Aorta (tissue), 5 donors: ENCODE measurements around the gene OR5I1. TPM values are rescaled to one million over a fixed set of nuclear protein-coding genes. Genes with fewer than 3 reads are reported as not detected.

Experiments used
- ATAC-seq: fragments of 200-7000 bp; cut with Tn5 transposase; one replicate; pipeline ENCODE4 v1.9.1; 2022; ENCODE audit warnings: moderate library complexity; ENCODE audit not compliant: low FRiP score
- DNase-seq, 2 donors: peaks; one replicate each; pipeline ENCODE4 v3.0.0-alpha.2; 2020
- H3K27ac ChIP-seq, 2 donors: one replicate each; pipeline ENCODE4 v1.5.1; 2013; ENCODE audit warnings: low read length in 2 of 2, mild to moderate bottlenecking in 2 of 2, moderate library complexity in 2 of 2, control low read depth in 1 of 2, inconsistent platforms in 1 of 2, low read depth in 1 of 2
- H3K27me3 ChIP-seq, 2 donors: one replicate each; pipeline ENCODE4 v1.6.1; 2013; ENCODE audit warnings: control low read depth in 1 of 2, low read length in 1 of 2, mild to moderate bottlenecking in 1 of 2, moderate library complexity in 1 of 2; ENCODE audit not compliant: insufficient read depth in 2 of 2, control insufficient read depth in 1 of 2
- H3K36me3 ChIP-seq, 2 donors: one replicate each; pipeline ENCODE4 v1.6.1; 2013; ENCODE audit warnings: control low read depth in 1 of 2, low read length in 1 of 2, mild to moderate bottlenecking in 1 of 2; ENCODE audit not compliant: insufficient read depth in 2 of 2, control insufficient read depth in 1 of 2
- H3K4me1 ChIP-seq, 2 donors: one replicate each; pipeline ENCODE4 v1.6.1; 2013; ENCODE audit warnings: low read length in 2 of 2, control low read depth in 1 of 2, mild to moderate bottlenecking in 1 of 2, moderate library complexity in 1 of 2; ENCODE audit not compliant: insufficient read depth in 2 of 2, control insufficient read depth in 1 of 2
- H3K4me3 ChIP-seq, 2 donors: one replicate each; pipeline ENCODE4 v1.5.1; 2013; ENCODE audit warnings: low read length in 2 of 2, control low read depth in 1 of 2, mild to moderate bottlenecking in 1 of 2
- H3K9me3 ChIP-seq: one replicate; pipeline ENCODE4 v1.6.1; 2013; ENCODE audit warnings: mild to moderate bottlenecking, low read length; ENCODE audit not compliant: control insufficient read depth
- WGBS, 2 donors: extraction: QIAGEN DNeasy Blood & Tissue Kit; methylation state at CpG; one replicate each; pipeline ENCODE4 v1.1.7; 2013; 5-methylcytosine and 5-hydroxymethylcytosine counted together
- intact Hi-C, 2 donors: fragments of 100-400 bp; cut with DNase I; formaldehyde crosslinking; loops; one replicate each; pipeline versions ENCODE4 v1.14.2 to v1.15.0; 2022
- long read RNA-seq, 2 donors: library from polyadenylated mRNA; unstranded; transcript quantifications; one replicate each; pipeline ENCODE4 v2.0.0, GENCODE V29; 2020 to 2021
- polyA plus RNA-seq, 2 donors: library from polyadenylated mRNA; stranded (reverse); fragments of 200-250 nt; gene quantifications; one replicate each; pipeline ENCODE4 v1.2.3, GENCODE V29; 2013
- total RNA-seq, 2 donors: library from RNA; stranded (reverse); fragmentation: NEBNext Ultra II Directional; extraction: Animal tissue kit (Norgen Biotek cat#: 25700); gene quantifications; one replicate each; pipeline ENCODE4 v1.2.1, GENCODE V29; 2021
- donor health status: healthy with polysubstance abuse.
- donor health status: Bipolar disorder and iron deficiency.
- donor health status: DM: no; HTN: no; CAD: no.
- donor health status: DM: no; HTN: no; CAD: no.
- donor health status: DM: yes; HTN: yes; CAD: no.

Gene OR5I1
- total RNA-seq, result not detected
- polyA plus RNA-seq, result not detected
- long read RNA-seq, donor 1, result 0 reads
- long read RNA-seq, donor 2, result 0 reads

GRCh38 chr11:55936300-55936699 lies at the start of gene OR5I1:
Gene OR5I1, minus strand, starts transcription at chr11:55936400. Its CDS starts 0 bp downstream, at chr11:55936400.
- Histone ChIP-seq H3K36me3 (no peaks in the 10 kb centered on the region), H3K4me3 (no peak within 1 kb of the TSS), H3K27me3 (no peaks in the 10 kb centered on the region), H3K27ac (no peak within 1 kb of the TSS), H3K4me1 (no peaks in the 10 kb centered on the region), H3K9me3 (no peaks in the 10 kb centered on the region)
- 64 to 68% methylated on average over 2 of the region's 2 CpGs for WGBS, 2 donors
- ATAC-seq (no peak), DNase-seq (no peak)
- intact Hi-C loops, result no loop called here

- DNase-seq (no peak), ATAC-seq (no peak)
- H3K27ac ChIP-seq, result no peak overlapping the region
- H3K4me3 ChIP-seq, result no peak overlapping the region
- no peaks in the 10 kb centered on the region for H3K27me3 ChIP-seq
- intact Hi-C loops, result no loop called here
- WGBS, 2 donors, result 72 to 85% methylated on average over 3 of the region's 3 CpGs
- H3K9me3 ChIP-seq, result no peaks in the 10 kb centered on the region
- H3K4me1 ChIP-seq, result no peaks in the 10 kb centered on the region
- H3K36me3 ChIP-seq, result no peaks in the 10 kb centered on the region
These were observed 34.7 kb upstream of the OR5I1 start for GRCh38 chr11:55970935-55971334.

- 82 to 86% methylated on average over 2 of the region's 2 CpGs for WGBS, 2 donors
- intact Hi-C loops, result no loop called here
- no peak within 1 kb of the TSS for H3K27ac ChIP-seq
- no peaks in the 10 kb centered on the region for H3K36me3 ChIP-seq
- no peaks in the 10 kb centered on the region for H3K27me3 ChIP-seq
- H3K4me3 ChIP-seq, result no peak within 1 kb of the TSS
- DNase-seq (no peak), ATAC-seq (no peak)
- no peaks in the 10 kb centered on the region for H3K4me1 ChIP-seq
- H3K9me3 ChIP-seq, result no peaks in the 10 kb centered on the region
These were observed 33.6 kb upstream of the OR5I1 start, which contains the start of gene OR10AG1 for GRCh38 chr11:55969845-55970244. Gene OR10AG1, minus strand, starts transcription at chr11:55969945. Its CDS starts 38 bp downstream, at chr11:55969907.

- no peaks in the 10 kb centered on the region for H3K27me3 ChIP-seq
- WGBS, 2 donors, result 79 to 86% methylated on average over 5 of the region's 5 CpGs
- H3K9me3 ChIP-seq, result no peaks in the 10 kb centered on the region
- no peaks in the 10 kb centered on the region for H3K4me1 ChIP-seq
- ATAC-seq (no peak), DNase-seq (no peak)
- intact Hi-C loops, result no loop called here
- H3K27ac ChIP-seq, result no peak overlapping the region
- H3K4me3 ChIP-seq, result no peak overlapping the region
- H3K36me3 ChIP-seq, result no peaks in the 10 kb centered on the region
These were observed 31.7 kb upstream of the OR5I1 start for GRCh38 chr11:55967914-55968313.

GRCh38 chr11:55966391-55966790 lies 30.2 kb upstream of the OR5I1 start:
- no peaks in the 10 kb centered on the region for H3K27me3 ChIP-seq
- 66 to 69% methylated on average over 2 of the region's 2 CpGs for WGBS, 2 donors
- DNase-seq (no peak), ATAC-seq (no peak)
- no peak overlapping the region for H3K4me3 ChIP-seq
- H3K27ac ChIP-seq, result no peak overlapping the region
- no peaks in the 10 kb centered on the region for H3K9me3 ChIP-seq
- intact Hi-C loops, result no loop called here
- no peaks in the 10 kb centered on the region for H3K36me3 ChIP-seq
- no peaks in the 10 kb centered on the region for H3K4me1 ChIP-seq

GRCh38 chr11:55956521-55956920 lies 20.3 kb upstream of the OR5I1 start:
- H3K9me3 ChIP-seq, result no peaks in the 10 kb centered on the region
- ATAC-seq (no peak), DNase-seq (no peak)
- intact Hi-C loops, result no loop called here
- H3K27ac ChIP-seq, result no peak overlapping the region
- no peaks in the 10 kb centered on the region for H3K36me3 ChIP-seq
- H3K27me3 ChIP-seq, result no peaks in the 10 kb centered on the region
- 56 to 58% methylated on average over 4 of the region's 4 CpGs for WGBS, 2 donors
- H3K4me3 ChIP-seq, result no peak overlapping the region
- H3K4me1 ChIP-seq, result no peaks in the 10 kb centered on the region

GRCh38 chr11:55949330-55949729 lies 13.1 kb upstream of the OR5I1 start:
- Histone ChIP-seq H3K4me3 (no peak overlapping the region), H3K27me3 (no peaks in the 10 kb centered on the region), H3K9me3 (no peaks in the 10 kb centered on the region), H3K27ac (no peak overlapping the region), H3K4me1 (no peaks in the 10 kb centered on the region), H3K36me3 (no peaks in the 10 kb centered on the region)
- intact Hi-C loops, result no loop called here
- ATAC-seq (peak; percentile 41), DNase-seq (no peak)
- 67 to 71% methylated on average over 4 of the region's 4 CpGs for WGBS, 2 donors

- Histone ChIP-seq H3K27me3 (no peaks in the 10 kb centered on the region), H3K36me3 (no peaks in the 10 kb centered on the region), H3K4me3 (no peak overlapping the region), H3K4me1 (no peaks in the 10 kb centered on the region), H3K9me3 (no peaks in the 10 kb centered on the region), H3K27ac (no peak overlapping the region)
- DNase-seq (no peak), ATAC-seq (no peak)
- intact Hi-C loops, result no loop called here
- WGBS, 2 donors, result 3% methylated on average over 3 of the region's 3 CpGs
These were observed 6.7 kb upstream of the OR5I1 start for GRCh38 chr11:55942785-55943392.

- ATAC-seq, result no peak
- WGBS, 2 donors, result 77 to 79% methylated on average over 5 of the region's 5 CpGs
- intact Hi-C loops, result no loop called here
These were observed 15.7 kb downstream of the OR5I1 start for GRCh38 chr11:55920537-55920936.

More at GRCh38 chr11:55920537-55920936, 15.7 kb downstream of the OR5I1 start:
- Histone ChIP-seq H3K36me3 (no peaks in the 10 kb centered on the region), H3K4me3 (no peak overlapping the region), H3K27me3 (no peaks in the 10 kb centered on the region), H3K27ac (no peak overlapping the region), H3K4me1 (no peaks in the 10 kb centered on the region), H3K9me3 (no peaks in the 10 kb centered on the region)
- DNase-seq, result peak in 1 of 2 donors; percentile 29
